GM13977 (cell line): ENCODE measurements around the gene CHD5.

ENCODE experiments used
- DNase-seq: peaks from one replicate; pipeline ENCODE4 v3.0.0; 2012; ENCODE audit warnings: low spot score
- CTCF ChIP-seq: IDR thresholded peaks from 2 replicates; pipeline ENCODE4 v1.5.1; 2012; ENCODE audit warnings: mild to moderate bottlenecking, control low read depth; ENCODE audit not compliant: insufficient read depth; ENCODE audit errors: extremely low read depth, missing control alignments
- in situ Hi-C: fragments of 300-500 bp; cut with MboI; formaldehyde crosslinking; loops from one replicate; pipeline ENCODE4 v1.12.0; 2022; ENCODE audit warnings: low sequenced_read_pairs, low pct_unique_long_range_greater_than_20kb, mixed read lengths, inconsistent platforms; ENCODE audit not compliant: unreplicated experiment

CHD5 gene

GRCh38 chr1:6059866-6060265 is 120.3 kb downstream of the CHD5 start:
- in situ Hi-C loops: no loop called here
- DNase-seq: no peak
- no peak for TF ChIP-seq CTCF

GRCh38 chr1:6057170-6057845 is 122.8 kb downstream of the CHD5 start:
- in situ Hi-C loops: no loop called here
- no peak for TF ChIP-seq CTCF
- DNase-seq: no peak

GRCh38 chr1:6056572-6056948 is 123.6 kb downstream of the CHD5 start:
- in situ Hi-C loops: no loop called here
- no peak for DNase-seq

GRCh38 chr1:6054596-6054995 is 125.5 kb downstream of the CHD5 start:
- in situ Hi-C loops: no loop called here
- no peak for DNase-seq
- no peak for TF ChIP-seq CTCF

More at GRCh38 chr1:6056572-6056948, 123.6 kb downstream of the CHD5 start:
- TF ChIP-seq CTCF: no peak

GRCh38 chr1:6053206-6053546 is 126.9 kb downstream of the CHD5 start:
- in situ Hi-C loops: no loop called here
- DNase-seq: no peak
- TF ChIP-seq CTCF: no peak

- TF ChIP-seq CTCF: peak; percentile 21
- in situ Hi-C loops: no loop called here
- peak; percentile 70 for DNase-seq
Measured at GRCh38 chr1:6052543-6053205, 127.4 kb downstream of the CHD5 start.
